Forelimb muscle (tissue), 1 donor: ENCODE measurements around the gene AGXT2. TPM values are rescaled to one million over a fixed set of nuclear protein-coding genes. Genes with fewer than 3 reads are reported as not detected.
"Not testable (repeated sequence)": the region's sequence is repeated elsewhere in the genome, so short reads cannot be mapped to it uniquely, and the experiment has no call there.

Experiments
- DNase-seq: peaks from one replicate; pipeline ENCODE4 v3.0.0-alpha.2; 2013; ENCODE audit warnings: low read depth
- polyA plus RNA-seq: library from polyadenylated mRNA; unstranded; fragments of 120-200 nt; gene quantifications from one replicate; pipeline ENCODE4 v1.2.1, GENCODE V29; 2013; ENCODE audit not compliant: insufficient read length

Gene AGXT2
- polyA plus RNA-seq, 1 donor, result not detected

DNA sequence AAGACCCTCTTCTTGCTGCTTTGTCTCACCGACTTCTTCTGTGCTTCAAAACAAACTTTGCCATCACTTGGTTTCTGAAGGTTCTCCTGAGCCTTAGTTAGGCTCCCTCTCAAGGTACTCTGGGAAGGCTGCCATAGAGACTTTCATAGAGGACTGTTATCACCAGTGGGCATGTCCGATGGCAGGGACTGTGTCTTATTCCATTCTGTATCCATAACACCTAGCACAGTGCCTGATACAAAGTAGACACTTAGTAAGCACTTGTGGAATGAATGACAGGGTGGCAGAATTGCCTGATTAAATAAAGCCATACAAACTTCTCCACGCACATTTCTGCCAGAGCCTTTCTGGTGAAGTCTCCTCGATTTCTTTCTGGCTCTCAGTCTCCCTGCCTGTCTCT is 32.7 kb downstream of the AGXT2 start:
- DNase-seq, result no peak

DNA sequence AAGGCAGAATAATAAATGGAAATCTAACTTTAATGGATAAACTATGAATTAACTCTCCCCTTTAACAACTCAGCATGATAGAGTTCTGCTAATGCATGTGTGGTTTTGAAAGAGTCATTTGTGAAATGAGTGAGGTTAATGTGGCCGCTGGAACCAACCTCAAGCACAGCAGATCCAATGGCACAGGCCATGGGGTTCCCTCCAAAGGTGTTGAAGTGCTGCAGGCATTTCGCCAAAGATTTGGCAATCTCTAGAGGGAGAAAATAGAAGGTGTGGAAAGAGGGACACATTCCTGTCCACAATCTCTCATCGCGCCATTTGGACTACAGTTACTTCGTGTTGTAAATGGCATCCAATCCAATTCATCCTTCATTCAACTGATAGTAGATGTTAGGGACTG is 35.0 kb downstream of the AGXT2 start:
- no peak for DNase-seq

DNA sequence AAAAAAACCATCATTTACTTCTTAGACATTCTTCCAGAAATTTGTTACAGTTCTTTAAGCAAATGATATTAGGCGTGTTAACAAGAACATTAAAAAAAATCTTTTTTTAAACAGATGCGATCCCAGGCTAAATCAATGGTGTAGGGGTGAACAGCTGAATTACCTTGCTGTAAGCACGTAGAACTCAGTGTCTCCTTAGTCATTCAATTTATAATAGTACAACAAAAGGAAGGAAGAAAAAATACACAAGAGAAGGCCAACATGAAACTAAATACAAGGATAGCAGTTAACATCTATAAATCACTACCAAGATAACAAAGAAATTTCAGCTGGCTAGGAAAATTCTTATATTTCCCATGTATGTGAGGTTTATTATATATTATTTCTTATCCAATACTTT is 35.4 kb downstream of the AGXT2 start:
- DNase-seq, result no peak

DNA sequence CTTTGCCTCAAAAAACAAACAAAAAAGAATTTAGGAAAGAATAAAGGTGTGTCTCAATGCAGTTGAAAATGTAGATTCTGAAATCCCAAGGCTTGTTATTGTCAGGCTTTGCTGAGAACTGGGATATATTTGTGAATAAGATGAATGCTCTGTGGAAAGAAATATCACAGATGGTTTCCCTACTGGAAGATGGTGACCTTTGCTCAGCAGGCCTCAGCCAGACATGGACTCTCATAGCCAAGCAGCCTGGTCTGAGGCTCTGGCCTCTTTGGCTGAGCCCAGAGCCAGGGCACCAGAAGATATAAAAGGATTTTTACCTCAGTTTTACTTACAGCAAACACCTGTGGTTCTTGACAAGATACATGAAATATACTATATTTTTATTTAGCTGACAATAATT is 37.1 kb downstream of the AGXT2 start:
- no peak for DNase-seq

DNA sequence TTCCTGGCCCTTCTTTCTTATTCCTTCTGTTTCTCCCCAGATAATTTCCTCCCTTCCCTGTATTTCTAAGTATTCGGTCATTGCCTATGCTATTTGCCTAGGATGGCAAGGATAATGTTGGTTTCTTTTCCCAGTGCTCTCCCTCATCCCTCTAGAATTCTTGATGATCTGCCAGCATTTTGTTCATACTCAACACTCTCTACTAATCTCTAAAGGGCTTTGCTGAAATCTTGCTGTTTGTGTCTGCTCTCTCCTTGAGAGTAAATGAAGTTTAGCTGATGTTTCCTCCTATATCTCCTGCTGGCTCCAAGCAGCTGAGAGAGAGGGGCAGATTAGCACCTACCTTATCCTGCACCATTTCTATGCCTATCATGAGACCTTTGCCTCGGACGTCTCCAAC is 38.1 kb downstream of the AGXT2 start:
- DNase-seq, result no peak

DNA sequence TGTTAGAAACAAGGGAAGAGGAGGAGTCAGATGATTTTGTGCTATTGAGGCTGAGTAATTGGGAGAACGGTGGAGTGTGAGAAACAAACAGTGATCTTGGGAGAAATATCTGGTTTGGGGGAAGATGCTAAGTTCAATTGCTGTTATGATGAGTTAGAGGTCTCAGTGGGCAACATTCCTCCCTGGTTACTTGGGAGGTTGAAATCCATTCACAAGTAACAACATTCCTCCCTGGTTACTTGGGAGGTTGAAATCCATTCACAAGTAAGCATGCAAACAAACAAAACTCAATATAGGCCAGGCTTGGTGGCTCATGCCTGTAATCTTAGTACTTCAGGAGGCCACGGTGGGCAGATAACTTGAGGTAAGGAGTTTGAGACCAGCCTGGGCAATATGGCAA is 38.7 kb downstream of the AGXT2 start:
- no peak for DNase-seq

DNA sequence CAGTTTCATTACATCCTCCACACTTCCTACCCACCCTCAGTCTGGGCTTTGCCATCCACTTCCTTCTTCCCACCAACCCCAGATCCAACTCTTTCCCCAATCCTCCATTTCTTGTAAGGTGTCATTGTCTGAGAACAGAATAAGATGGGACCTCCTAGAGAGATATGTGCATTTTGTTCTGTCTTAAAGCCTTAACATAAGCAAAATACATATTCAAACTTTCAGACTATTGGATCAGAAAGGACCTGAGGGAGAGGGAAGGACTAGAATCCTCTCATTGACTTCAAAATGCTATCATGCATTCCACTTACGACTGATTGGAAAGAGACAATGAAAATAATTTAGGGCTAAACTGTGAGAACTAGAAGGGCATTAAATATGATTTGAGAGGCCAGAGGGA is 43.0 kb downstream of the AGXT2 start:
- DNase-seq, result no peak

DNA sequence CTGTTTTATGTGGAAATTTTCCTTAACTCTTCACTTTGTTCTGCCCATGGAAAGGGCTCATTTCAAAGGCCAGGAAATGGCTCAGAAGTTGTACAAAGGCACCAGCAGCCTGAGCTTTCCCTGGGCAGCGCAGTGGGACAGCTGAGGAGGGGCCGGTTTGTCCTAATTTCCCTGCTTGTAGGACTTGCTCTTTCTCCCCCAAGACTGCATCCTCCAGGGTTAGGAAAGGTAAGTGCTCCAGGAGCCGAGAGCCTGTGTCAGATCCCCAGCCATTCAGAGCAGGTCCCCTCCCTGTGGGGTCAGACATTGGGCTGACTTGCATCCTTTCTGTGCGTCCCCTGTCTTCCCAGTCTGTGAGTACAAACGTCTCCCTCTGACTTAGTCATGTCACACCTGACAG is 43.5 kb downstream of the AGXT2 start:
- no peak for DNase-seq

DNA sequence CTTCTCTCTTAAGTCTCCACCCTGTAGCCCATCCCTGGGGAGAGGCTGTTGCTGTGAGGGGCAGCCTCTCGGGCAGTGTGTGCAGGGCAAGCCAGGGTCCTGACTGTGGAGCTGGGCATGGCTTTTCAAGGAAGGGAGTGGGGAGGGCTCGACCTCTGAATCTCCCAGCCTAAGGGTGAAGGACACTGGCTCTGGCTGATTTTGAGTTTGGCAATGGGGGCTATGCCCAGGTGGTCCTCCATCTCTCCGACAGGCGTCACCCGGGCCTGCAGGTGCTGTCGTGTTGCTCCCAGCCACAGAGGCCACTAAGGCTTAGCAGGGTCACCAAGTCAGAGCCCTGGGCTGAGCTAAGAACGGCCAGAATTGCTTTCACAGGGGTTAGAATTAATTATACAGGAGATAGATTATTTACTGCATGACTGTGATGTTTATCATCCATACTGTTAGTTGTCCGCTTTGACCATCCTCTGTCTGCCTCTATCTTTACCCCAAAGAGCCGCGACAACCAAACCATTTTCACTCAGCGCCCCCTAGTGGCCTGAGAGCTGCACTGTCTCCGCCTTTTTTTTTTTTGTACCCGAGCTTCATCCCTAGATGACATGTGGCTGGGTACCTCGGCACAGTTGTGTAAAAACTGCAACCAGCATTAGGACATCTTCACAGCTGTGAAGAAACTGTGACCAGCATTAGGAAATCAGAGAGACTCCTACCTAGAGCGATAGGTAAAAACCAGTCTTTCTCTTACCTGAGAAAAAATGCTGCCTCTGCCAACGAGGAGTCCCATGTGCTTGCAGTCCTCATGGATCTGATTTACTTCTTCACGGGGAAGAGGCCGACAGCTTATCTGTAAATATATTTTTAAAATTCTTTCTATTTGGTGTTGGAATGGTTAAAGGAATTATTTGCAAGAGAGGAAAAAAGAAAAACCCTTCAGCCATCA is 44.5 kb downstream of the AGXT2 start:
- DNase-seq, result no peak

DNA sequence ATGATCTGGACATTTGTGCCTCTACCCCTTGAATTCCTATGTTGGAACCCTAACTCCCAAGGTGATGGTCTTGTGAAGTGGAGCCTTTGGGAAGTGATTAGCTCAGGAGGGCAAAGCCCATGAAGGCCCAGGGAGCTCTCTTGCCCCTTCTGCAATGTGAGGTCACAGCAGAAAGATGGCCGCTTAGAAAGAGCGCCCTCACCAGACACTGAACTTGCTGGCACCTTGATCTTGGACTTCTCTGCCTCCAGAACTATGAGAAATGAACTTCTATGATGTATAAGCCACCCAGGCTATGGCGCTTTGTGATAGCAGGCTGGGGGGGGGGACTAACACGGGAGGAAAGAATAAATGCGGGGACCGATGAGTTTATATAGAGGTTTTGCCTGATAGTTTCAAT is 45.3 kb downstream of the AGXT2 start:
- no peak for DNase-seq

DNA sequence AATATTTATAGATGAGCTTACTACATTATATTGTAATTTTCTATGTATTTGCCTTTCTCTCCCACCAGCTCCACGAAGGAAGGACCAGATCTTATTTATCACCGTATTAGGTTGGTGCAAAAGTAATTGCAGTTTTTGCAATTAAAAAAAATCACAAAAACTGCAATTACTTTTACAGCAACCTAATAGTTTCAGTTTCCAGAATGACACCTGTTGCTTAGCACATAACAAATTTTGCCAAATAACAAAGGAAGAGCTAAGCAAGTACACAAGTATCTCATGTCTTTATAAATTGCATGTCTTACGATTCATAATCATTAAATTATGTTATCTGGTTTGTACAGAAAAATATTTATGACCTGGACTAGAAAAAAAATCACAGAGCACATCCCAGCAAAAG is 45.9 kb downstream of the AGXT2 start:
- DNase-seq, result no peak

DNA sequence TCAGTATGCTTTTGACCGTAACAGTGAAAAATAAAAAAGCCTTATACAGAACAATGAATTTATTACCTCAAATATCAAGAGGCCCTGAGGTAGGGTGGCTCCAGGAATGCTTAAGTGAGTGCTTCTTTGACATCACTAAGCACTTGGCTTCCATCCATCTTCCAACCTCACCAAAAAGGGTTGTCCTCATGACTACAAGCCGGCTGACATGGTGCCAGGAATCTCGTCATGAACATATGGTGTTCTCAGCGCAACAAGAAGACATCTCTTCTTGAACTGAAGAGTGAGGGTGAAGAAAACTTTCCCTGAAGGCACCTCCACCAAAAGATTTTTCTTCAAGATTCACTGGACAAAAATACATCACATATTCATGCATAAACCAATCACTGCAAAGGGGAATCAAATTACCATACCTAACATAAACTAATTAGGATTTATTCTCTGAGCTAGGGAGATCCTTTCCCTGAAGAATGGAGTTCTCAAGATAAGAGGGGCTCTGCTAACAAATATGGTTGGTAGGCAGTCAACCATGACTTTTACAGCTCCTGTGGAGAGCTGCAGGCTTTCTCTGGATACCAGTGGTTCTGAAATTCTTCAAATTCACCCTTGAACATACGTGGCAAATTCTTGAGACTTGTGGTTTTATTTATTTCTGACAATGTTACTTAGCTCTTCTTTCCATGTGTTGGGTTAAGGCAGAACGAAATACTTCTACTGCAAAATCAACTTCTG is 49.5 kb downstream of the AGXT2 start:
- DNase-seq, result no peak

DNA sequence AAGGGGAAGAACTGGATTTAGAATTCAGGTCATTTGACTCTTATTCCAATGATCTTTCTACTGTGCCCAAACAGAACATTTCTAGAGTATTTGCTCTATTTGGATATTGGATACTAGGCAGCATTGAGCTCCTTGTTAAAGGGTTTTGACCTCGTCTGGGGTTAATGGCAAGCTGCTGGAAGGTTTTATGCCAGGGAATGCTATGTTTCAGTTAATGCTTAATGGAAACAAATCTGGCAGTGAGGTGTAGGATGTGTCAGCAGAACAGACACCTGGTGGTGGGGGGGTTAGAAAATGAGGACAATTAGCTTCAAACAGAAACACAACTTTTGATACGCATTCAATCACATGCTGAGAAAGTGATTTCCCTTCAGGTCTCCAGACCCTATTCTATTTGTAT is 51.5 kb downstream of the AGXT2 start:
- DNase-seq, result no peak

DNA sequence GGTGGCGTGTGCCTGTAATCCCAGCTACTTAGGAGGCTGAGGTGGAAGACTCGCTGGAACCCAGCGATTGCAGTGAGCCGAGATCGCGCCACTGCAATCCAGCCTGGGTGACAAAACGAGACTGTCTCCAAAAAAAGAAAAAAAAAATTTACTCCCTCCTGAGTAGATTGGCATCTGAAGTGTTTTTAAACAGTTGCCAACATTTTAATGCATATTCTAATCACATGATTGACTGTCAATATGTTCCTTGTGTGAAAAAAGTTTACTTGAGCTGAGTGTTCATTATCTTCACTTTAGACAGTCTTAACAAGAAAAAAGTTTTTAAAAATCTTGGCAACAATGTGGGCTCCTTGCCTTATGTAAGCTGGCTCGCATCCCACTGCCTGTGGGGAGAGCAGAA is 53.8 kb downstream of the AGXT2 start:
- DNase-seq, result no peak

DNA sequence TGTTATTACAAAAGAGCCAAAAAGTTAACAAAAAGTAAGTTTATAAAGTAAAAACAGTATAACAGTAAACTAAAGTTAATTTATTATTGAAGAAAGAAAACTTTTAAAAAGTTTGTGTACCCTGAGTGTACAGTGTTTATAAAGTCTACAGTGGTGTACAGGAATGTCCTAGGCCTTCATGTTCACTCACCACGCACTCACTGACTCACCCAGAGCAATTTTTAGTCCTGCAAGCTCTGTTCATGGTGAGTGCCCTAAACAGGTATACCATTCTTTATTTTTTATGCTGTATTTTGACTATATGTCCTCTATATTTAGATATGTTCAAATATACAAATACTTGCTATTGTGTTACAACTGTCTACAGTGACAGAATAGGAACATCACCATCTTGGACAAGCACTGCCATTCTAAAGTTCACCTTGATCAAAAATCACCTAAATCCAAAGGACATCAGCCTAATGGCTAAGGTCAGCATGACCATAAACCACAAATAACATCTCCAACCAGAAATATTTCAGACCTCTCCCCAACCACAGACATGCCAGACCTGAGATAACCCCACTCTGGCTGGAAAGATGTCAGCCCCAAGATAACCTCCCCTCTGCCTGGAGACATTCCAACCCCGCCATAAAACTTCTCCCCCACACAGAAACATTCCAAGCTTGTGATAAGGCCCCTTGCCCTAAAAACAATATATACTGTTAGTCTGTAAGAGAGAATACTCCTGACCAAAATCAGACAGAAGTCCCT is 56.1 kb downstream of the AGXT2 start:
- DNase-seq, result no peak

DNA sequence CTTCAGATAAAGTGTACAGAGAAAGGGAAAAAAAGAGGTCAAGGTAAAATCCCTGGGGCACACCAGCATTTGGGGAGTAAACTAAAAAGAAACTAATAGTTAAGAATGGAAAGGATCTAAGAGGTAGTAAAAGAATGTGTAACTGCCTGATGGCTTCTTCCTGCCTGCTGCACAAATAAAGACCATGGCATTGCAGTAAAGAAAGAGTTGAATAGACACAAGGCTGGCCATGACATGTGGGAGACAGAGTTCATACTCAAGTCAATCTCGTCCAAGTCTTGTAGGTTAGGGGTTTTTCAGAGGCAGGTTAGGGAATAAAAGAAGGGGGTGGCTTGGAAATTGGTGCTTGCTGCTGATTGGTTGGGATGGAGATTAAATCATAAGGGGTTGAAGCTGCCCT is 60.8 kb downstream of the AGXT2 start:
- DNase-seq, result no peak

DNA sequence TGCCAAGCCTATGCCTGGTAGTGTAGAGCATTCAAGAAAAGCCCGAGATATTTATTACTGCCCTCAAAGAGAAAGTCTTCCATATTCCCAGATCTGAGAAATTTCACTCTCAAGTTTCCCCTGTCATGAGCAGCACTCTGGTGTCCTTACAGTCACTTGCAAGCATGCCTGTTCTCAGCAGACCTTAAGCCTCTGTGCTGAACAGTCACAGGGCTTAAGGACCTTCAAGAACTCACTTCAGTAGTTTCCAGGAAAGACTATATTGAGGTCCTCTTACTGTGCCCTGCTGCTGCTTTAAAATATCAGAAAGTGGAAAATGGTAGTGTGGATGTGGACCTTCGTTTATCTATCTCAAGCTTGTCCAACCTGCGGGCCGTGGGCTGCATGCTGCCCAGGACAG is 64.9 kb downstream of the AGXT2 start:
- DNase-seq, result no peak

DNA sequence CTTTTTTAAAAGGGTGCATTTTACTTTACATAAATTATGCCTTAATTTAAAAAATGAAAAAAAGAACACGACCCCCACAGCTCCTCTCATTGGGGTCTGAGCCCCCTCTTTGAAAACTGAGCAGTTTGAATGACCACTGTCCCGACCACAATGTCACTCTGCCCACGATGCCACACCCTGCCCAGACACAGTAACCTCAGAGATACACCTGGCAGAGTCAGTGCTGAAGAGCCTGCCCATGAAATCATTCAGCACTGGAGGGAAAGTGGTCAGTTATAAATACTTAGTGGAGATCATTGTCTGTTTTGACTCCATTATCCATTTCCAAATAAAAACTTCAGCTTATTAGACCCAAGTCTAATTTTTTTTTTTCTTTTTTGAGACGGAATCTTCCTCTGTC is 69.1 kb downstream of the AGXT2 start:
- DNase-seq, result no peak

DNA sequence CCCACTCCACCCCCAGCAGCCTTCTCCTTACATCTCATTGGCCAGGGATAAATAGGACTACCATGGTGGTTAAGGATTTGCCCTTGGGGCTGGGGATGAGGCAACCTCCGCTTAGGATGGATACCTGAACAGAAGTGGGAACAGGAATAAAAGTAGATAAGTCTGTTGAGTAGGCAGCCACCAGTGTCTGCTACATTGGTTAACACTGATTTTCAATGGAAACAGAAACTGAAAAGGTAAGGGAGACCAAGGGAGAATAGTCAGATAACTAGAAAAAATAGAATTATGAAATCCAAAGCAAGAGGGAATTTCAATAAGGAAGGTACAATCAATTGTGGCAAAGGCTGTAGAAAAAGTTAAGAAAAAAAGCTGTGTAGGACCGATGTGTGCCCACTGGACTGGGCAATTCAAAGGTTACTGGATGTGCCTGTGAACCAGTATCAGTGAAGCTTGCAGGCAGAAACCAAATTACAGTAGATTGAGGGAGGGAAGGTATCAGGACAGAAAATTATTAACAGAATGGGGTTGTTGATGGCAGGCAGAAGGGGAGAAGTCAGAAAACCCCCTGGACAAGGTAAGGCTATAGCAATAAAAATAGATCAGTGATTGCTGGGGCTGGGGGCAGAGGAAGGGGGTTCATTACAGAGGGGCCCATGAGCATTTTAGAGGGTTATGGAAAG is 69.7 kb downstream of the AGXT2 start:
- DNase-seq, result no peak

DNA sequence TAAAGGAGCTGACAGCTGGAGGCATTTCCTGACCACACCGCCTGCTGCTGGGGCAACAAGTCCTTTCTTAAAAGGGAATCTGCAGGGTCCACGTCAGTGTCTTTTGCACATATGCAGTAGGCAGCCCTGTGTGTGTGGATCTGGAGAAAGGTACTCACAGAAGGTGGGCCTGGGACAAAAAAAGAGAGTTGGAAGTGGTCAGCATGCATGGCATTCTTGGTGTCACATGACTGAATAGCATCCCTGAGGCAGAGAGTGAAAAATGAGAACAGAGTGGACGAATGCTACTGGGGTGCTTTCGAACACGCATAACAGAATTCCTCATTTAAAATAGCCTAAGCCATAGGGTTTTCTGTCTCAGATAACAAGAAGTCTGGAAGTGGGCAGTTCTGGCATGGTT is 71.4 kb downstream of the AGXT2 start:
- no peak for DNase-seq

DNA sequence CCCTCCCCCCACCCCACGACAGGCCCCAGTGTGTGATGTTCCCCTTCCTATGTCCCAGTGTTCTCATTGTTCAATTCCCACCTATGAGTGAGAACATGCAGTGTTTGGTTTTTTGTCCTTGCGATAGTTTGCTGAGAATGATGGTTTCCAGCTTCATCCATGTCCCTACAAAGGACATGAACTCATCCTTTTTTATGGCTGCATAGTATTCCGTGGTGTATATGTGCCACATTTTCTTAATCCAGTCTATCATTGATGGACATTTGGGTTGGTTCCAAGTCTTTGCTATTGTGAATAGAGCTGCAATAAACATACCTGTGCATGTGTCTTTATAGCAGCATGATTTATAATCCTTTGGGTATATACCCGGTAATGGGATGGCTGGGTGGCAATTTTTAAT is 76.1 kb downstream of the AGXT2 start:
- not testable (repeated sequence) for DNase-seq

DNA sequence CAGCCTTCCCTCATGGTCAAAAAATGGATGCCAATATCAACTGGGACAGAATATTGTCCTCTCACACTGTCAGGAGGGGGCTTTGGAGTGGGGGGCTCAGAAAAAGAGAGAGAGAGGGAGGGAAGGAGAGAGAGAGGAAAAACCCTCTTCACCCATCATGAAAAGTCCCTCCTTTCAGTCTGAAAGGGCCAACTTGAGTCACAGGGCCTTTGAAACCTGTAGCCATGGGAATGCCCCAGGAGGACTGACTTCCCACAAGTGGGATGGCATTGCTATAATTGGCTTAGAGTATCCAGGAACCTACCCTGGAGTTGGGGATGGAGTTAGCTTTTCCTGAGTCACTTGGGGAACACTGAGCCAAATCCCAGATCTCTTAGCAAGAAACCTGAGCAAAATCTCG is 77.2 kb downstream of the AGXT2 start:
- DNase-seq, result no peak
